ENCODE measurements around the gene NAV2.

DNA sequence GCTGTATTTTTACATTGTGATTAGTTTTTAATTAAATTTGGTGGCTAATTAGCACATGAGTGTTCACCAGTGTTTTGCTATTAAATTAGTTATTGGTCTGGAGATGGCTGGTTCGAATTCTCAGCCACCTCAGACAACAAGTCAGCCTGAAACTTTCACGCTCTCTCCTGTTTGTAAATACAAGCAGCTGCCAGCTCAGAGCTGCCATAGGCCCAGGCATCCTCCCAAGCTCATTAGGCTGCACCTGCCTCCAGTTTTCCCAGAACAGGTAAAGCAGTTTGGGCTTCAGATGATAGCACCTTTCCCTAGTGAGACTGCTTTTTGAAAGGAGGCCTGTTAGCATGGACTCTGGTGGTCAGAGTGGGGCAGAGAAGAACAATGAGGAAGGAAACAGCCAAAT lies 156.8 kb downstream of the NAV2 start:
- TF ChIP-seq, protein P1, sequence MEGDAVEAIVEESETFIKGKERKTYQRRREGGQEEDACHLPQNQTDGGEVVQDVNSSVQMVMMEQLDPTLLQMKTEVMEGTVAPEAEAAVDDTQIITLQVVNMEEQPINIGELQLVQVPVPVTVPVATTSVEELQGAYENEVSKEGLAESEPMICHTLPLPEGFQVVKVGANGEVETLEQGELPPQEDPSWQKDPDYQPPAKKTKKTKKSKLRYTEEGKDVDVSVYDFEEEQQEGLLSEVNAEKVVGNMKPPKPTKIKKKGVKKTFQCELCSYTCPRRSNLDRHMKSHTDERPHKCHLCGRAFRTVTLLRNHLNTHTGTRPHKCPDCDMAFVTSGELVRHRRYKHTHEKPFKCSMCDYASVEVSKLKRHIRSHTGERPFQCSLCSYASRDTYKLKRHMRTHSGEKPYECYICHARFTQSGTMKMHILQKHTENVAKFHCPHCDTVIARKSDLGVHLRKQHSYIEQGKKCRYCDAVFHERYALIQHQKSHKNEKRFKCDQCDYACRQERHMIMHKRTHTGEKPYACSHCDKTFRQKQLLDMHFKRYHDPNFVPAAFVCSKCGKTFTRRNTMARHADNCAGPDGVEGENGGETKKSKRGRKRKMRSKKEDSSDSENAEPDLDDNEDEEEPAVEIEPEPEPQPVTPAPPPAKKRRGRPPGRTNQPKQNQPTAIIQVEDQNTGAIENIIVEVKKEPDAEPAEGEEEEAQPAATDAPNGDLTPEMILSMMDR (conservative IDR thresholded peaks at IDR 0.05 in 1 of 2, IDR thresholded peaks at IDR 0.05 in 1 of 2; ENCODE audit: extremely low read depth in 1 of 2, insufficient read depth in 1 of 2, low read depth in 1 of 2, low read length in 2 of 2) = no peak
- no peak for TF ChIP-seq EZH2 (IDR thresholded peaks at IDR 0.05; ENCODE audit: borderline replicate concordance, low read length)
